Epidermal melanocyte (primary cell): ENCODE data around the gene NPTN.

Source experiments
- DNase-seq: peaks from one replicate; pipeline ENCODE4 v3.0.0; 2011; ENCODE audit warnings: low spot score; ENCODE audit not compliant: insufficient read length

NPTN gene

GRCh38 chr15:73632670-73633058 lies 525 bp downstream of the NPTN start:
- no peak for DNase-seq

- DNase-seq = no peak
These were observed 1.1 kb downstream of the NPTN start for GRCh38 chr15:73631915-73632669.

DNA sequence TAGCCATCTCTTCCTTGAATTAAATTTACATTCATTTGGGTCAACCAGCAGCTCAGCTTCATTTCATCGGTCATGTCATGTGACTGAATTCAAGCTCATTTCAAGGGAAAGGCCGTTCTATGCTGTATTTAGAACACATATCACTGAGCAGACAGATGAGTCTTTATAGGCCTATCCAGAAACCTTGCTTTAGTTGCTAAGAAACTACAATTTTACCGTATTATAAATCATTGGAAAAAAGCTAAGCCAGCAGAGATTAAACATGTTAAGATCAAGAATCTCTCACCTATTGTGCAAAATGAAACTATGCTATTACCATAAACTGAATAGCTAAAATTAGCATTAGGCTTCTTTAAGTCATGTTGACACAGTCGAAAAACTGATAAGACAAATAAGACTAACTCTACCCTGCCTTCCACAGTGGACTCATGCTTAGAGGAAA lies 2.2 kb downstream of the NPTN start:
- DNase-seq = no peak

- no peak for DNase-seq
These were observed 3.3 kb downstream of the NPTN start for GRCh38 chr15:73629798-73630429.

GRCh38 chr15:73628976-73629797 lies 4.0 kb downstream of the NPTN start:
- no peak for DNase-seq

GRCh38 chr15:73628102-73628501 lies 5.1 kb downstream of the NPTN start:
- no peak for DNase-seq

DNA sequence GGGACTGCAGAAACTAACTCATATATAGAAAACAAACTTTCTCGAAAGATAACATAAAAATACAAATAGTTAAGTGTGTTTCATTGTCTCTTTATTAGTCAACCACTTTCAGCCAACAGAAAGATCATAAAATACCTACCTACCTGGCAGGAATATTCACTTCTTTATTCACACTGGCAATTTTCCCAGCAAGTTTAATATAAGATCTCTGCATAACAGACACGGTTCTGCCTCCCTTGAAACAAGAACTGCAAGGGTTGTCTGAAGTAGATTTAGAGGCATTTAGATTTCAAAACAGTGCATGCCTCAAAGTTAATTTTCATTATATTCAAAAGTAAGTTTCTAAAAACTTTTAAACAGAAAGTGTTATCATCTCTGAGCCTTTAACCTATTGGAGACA lies 7.1 kb downstream of the NPTN start:
- no peak for DNase-seq

- DNase-seq = no peak
These were observed 8.7 kb downstream of the NPTN start for GRCh38 chr15:73624530-73624929.

DNA sequence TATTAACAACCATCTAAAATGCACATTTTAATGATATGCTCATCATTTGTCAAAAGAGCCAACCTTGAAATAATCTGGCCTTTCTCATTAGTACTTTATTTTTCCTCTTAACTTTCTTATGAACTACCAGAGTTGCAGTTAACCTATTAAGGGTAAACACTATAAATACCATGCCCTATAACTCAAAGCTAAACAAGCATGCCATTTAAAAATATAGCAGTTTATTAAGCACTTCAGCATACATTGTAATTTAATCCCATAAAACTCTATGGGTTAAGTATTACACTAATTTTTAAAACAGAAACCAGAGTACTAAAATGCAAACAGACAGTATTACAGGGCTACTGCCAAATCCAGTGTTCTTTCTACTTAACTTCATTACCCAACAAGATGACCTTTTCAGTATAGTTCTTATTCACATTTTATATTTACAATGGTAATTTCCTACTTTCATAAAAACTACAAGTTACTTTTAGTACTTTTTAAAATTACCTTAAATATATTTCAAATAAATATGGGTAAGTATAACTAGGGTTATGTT lies 11.8 kb downstream of the NPTN start:
- DNase-seq = no peak

GRCh38 chr15:73620078-73620477 lies 13.1 kb downstream of the NPTN start:
- no peak for DNase-seq

- no peak for DNase-seq
These were observed 15.3 kb downstream of the NPTN start for GRCh38 chr15:73617913-73618312.

DNA sequence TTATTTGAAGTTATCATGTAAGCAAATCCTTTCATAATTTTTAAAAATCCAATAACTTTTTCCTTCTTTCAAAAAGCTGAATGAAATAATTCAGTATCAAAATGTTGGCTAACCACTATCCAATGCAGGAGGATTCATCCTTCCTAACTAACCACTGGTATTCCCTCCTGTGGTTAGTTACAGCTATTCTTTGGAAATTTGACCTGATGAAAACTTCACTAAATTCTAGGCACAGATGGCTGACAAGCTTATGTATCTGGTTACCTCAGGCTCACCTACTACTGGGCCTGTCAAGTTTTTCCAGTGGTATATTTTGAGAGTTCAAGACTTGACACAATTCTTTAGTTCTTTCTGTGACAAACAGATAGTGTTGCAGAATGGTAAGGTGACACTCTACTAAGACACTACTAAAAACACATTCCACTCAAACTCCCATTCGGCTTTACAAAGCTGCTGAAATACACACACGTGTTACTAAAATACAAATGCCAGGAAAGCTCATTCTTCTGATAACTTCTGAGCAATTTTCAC lies 15.8 kb downstream of the NPTN start:
- DNase-seq = no peak

GRCh38 chr15:73608941-73609340 lies 24.2 kb downstream of the NPTN start:
- no peak for DNase-seq

DNA sequence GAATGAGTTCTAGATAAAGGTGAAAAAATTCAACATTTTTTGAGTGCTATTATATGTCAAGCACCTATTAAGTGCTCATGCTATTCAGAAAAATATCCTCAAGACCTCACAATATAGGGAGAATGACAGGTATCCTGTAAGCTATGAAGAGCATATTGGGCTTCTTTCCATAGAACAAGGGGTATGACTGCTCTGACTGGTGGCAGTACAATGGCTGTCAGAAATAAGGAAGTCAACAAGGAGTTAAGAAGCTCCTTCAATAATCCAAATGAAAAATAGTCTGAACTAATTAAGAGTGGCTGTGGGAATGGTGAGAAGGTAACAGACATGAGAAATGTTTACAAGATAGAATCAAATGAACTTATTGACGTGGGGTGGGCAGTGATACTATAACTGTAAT lies 24.7 kb downstream of the NPTN start:
- DNase-seq = no peak

DNA sequence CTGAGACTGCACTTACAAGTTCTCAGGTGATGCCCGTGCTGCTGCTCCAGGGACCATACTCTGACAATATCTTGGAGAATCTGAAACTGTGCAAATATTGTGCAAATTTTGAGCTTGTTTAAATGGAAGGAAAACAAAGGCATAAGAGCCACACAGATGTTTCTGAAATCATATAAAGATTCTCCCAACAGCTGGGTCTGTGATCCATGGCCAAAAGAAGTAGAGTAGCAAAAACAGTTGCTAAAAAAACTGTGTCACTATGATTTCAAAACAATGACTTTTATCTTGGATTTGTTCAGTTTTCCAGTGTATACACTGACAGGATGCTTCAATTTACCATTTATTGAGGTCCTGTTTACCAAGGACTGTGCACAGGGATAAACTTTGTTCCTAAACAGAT lies 25.3 kb downstream of the NPTN start:
- no peak for DNase-seq

DNA sequence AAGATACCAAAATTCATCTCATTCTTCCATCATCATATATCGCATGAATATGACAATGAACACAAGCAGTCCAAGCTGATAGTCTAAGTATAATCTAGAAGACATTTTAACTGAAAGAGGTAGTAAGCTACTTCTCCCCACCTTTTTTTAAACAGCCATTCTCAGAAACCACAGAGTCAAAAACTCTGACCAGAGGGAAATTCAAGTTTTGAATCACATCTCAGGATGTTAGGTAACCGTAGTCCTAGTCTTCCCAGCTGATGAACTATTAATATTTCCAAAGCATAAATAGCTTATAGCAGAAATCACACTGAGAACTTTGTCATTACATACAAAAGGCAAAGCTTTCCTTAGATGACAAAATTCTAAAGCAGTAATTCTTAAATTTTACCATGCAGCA lies 25.8 kb downstream of the NPTN start:
- DNase-seq = no peak

DNA sequence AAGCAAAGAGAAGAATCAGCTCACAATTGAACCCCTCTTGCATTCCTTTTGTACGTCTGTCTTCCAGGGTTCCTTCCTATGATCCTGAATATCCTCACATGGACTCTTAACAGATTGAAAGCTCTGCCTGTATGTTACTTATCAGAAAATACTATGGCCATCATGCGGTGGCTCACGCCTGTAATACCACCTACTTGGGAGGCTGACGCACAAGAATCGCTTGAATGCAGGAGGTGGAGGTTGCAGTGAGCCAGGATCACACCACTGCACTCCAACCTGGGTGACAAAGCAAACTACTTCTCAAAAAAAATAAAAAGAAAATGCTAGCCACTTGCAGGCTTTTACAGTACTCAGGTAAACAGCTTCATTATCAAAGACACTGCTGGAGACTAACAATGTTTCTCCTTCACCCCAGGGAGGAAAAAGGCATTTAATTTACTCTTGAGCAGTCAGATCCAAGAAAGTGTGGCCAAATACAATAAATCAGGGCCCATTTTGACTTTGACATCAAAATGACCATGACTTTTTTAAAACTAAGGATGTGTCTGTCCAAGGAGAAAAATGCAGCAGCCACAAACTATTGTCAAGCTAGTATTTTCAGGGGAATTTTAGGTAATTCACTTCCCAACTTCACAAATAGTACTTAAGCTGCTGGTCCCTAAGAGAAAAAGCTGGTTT lies 27.3 kb downstream of the NPTN start:
- no peak for DNase-seq

- no peak for DNase-seq
These were observed 28.7 kb downstream of the NPTN start for GRCh38 chr15:73604477-73604876.

DNA sequence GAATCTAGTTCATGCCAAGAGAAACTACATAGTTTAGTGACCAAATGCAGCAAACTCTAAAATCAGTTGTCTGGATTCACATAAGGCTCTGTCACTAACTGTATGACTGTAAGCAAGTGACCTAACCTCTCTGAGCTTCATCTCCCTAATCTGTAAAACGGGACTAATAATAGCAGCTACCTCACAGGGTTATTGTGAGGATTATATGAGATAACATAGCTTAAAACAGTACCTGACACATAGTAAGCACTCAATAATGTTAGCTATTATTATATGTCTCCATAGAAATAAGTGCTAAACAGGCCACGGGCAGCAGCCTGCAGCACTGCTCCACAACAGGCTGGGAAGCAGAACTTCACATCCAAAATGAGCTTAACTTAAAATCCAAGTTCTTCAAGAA lies 30.2 kb downstream of the NPTN start:
- no peak for DNase-seq

DNA sequence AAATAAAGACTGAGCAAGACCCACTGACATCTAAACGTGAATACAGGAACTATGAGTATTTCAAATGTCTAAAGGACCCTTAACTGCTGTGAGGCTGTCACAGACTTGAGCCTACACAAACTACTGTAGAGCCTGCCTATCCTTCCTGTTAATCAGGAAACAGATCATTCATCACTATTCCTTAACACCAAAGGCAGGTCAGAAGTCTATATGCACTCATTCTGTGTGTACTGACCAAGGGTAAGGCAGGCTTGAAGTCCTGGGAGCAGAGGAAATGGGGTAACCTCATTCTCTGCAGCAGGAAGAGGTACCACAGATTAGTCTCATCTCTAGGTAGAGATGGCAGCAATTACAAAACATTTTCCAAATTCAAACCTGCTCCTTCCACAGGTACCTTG lies 30.7 kb downstream of the NPTN start:
- no peak for DNase-seq
